HL-60 (cell line): ENCODE measurements around the gene RPH3AL.

Experiments
- DNase-seq, 2 experiments: peaks; one replicate each; pipeline ENCODE4 v3.0.0-alpha.2; 2010 to 2020; ENCODE audit warnings: low read depth in 1 of 2, low spot score in 1 of 2
- H3K27ac ChIP-seq: fragments of 250-450 bp; sonication (Bioruptor Pico); replicated peaks from 2 replicates; pipeline ENCODE4 v1.5.1; 2020; ENCODE audit warnings: mild to moderate bottlenecking, moderate library complexity
- H3K27me3 ChIP-seq: fragments of 250-450 bp; sonication (Bioruptor Pico); 2 replicates; pipeline ENCODE4 v1.5.1; 2021; ENCODE audit warnings: mild to moderate bottlenecking, moderate library complexity; ENCODE audit not compliant: insufficient read depth, poor library complexity, severe bottlenecking
- H3K4me3 ChIP-seq: replicated peaks from 2 replicates; pipeline ENCODE4 v1.5.1; 2011; ENCODE audit warnings: mild to moderate bottlenecking, control low read depth, low read length; ENCODE audit not compliant: insufficient read depth
- CTCF ChIP-seq: IDR thresholded peaks from one replicate; pipeline ENCODE4 v1.5.1; 2011; ENCODE audit warnings: low read length, control low read depth, inconsistent platforms; ENCODE audit not compliant: insufficient read depth
- GABPA ChIP-seq: IDR thresholded peaks from 2 replicates; pipeline ENCODE4 v1.6.1; 2012; ENCODE audit warnings: low read depth
- POLR2AphosphoS5 ChIP-seq: IDR thresholded peaks from 2 replicates; pipeline ENCODE4 v1.6.1; 2012; ENCODE audit warnings: low read depth
- SPI1 ChIP-seq: IDR thresholded peaks from 2 replicates; pipeline ENCODE4 v1.6.1; 2012; ENCODE audit warnings: low read depth, mild to moderate bottlenecking, borderline replicate concordance
- TF ChIP-seq, protein P1 (sequence below): IDR thresholded peaks from 2 replicates; pipeline ENCODE4 v1.6.1; 2012; ENCODE audit warnings: low read depth; ENCODE audit not compliant: insufficient replicate concordance

Gene RPH3AL

DNA sequence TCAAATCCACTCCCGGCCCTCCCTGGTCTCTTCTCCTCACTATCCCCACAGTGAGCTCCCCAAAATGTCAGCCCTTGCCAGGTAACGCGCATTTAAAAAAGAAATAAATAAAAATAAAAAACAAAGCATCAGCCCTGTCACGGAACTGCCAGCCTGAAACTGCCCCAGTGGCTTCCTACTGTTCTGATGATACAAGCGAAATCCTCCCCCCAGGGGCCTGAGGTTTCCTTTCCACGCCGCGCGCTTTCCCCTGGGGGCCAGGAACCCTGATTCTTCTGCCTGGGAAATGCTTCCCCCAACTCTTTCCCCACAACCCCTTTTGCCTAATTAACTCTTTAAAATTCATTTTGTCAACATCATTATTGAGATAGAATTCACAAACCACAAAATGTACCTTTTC, 12.2 kb upstream of the RPH3AL start:
- TF ChIP-seq, protein P1, sequence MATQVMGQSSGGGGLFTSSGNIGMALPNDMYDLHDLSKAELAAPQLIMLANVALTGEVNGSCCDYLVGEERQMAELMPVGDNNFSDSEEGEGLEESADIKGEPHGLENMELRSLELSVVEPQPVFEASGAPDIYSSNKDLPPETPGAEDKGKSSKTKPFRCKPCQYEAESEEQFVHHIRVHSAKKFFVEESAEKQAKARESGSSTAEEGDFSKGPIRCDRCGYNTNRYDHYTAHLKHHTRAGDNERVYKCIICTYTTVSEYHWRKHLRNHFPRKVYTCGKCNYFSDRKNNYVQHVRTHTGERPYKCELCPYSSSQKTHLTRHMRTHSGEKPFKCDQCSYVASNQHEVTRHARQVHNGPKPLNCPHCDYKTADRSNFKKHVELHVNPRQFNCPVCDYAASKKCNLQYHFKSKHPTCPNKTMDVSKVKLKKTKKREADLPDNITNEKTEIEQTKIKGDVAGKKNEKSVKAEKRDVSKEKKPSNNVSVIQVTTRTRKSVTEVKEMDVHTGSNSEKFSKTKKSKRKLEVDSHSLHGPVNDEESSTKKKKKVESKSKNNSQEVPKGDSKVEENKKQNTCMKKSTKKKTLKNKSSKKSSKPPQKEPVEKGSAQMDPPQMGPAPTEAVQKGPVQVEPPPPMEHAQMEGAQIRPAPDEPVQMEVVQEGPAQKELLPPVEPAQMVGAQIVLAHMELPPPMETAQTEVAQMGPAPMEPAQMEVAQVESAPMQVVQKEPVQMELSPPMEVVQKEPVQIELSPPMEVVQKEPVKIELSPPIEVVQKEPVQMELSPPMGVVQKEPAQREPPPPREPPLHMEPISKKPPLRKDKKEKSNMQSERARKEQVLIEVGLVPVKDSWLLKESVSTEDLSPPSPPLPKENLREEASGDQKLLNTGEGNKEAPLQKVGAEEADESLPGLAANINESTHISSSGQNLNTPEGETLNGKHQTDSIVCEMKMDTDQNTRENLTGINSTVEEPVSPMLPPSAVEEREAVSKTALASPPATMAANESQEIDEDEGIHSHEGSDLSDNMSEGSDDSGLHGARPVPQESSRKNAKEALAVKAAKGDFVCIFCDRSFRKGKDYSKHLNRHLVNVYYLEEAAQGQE: no peak
- TF ChIP-seq CTCF: no peak
- no peak for TF ChIP-seq POLR2AphosphoS5
- TF ChIP-seq SPI1: no peak
- TF ChIP-seq GABPA: no peak
- no peak for DNase-seq
- Histone ChIP-seq H3K4me3 (no peak overlapping the region), H3K27me3 (no peaks in the 10 kb centered on the region), H3K27ac (no peak overlapping the region)

DNA sequence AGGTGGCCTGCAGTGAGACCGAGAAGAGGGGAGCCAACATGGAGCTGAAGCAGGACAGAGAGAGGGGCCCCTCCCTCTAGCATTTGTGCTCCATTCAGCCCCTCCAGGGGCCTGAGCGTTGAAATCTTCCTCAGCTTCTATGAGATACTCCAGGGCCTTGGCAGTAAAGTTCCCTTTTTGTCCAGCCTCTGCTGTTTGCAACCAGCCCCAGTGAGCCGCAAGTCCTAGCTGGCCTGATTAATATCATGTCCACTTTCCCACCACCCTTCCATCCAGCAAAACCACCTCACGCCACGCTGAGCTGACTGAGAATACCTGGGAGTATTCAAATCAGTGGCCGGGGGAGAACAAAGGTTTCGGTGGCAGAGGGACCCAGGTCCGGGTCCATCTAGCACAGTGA, 11.7 kb upstream of the RPH3AL start:
- Histone ChIP-seq H3K27me3 (no peaks in the 10 kb centered on the region), H3K27ac (no peak overlapping the region), H3K4me3 (no peak overlapping the region)
- DNase-seq: no peak
- no peak for TF ChIP-seq CTCF

DNA sequence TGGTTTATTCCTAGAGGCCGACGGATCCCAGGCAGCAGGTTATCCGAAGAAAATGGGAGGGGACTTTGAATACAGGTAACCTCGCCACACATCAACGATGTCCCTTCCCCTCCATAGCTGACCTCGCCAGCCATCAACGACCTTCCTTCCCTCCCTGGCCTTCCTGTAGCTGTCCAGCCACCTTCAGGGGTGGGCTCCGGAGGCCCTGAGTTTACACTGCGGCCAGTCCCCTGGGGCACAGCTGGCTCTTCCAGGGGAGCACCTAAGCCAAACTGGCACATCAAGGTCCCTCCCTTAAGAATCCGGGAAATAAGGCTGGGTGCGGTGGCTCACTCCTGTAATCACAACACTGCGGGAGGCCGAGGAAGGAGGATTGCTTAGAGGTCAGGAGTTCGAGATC, 10.1 kb upstream of the RPH3AL start:
- Histone ChIP-seq H3K27ac (no peak overlapping the region), H3K4me3 (no peak overlapping the region), H3K27me3 (no peaks in the 10 kb centered on the region)
- TF ChIP-seq SPI1: no peak
- TF ChIP-seq GABPA: no peak
- TF ChIP-seq POLR2AphosphoS5: no peak
- TF ChIP-seq CTCF: no peak
- TF ChIP-seq, protein P1: no peak
- DNase-seq: no peak

DNA sequence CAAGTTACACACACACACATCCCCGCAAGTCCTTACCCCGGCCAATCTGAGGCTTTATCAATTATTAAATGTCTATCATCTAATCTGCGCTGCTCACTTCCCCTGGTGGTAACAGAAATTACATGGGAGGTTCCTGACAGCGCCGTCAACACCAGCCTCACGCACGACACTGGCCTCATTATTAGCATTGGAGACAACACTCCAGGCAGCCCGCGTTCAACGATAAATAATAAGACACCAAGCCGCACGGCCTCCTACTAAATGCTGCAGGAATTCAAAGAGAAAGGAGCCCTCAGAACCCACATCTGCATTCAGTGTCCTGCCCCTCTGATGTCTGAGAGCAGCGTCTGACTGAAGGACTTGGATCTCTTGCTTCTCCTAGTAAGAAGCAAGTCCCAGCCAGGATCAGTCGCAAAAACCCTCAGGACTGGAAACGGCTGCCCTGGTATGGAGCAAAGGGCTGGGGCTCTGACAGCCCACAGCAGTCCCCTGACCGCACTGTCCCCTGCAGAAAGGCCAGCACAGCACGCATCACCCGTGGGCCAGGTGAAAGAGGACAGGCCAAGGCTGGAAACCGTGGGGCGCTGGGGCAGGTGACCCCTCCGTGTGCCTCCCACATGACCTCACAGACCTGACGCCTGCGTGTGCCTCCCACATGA, 7.6 kb upstream of the RPH3AL start:
- no peak overlapping the region for H3K4me3 ChIP-seq
- H3K27ac ChIP-seq: no peak overlapping the region
- TF ChIP-seq SPI1 (no peak), GABPA (no peak), CTCF (no peak), POLR2AphosphoS5 (no peak)
- TF ChIP-seq, protein P1: no peak

More for the DNA sequence above, 7.6 kb upstream of the RPH3AL start:
- no peaks in the 10 kb centered on the region for H3K27me3 ChIP-seq
- no peak for DNase-seq
